Endothelial cell of umbilical vein (primary cell): ENCODE measurements around the gene PFKFB3.

Source experiments
- FOS ChIP-seq: IDR thresholded peaks from 2 replicates; pipeline ENCODE4 v1.6.1; 2011; ENCODE audit warnings: mild to moderate bottlenecking, low read length, moderate library complexity, borderline replicate concordance; ENCODE audit not compliant: insufficient read depth
- MYC ChIP-seq: IDR thresholded peaks from one replicate; pipeline ENCODE4 v1.6.1; 2011; ENCODE audit warnings: mild to moderate bottlenecking, low read depth, low read length
- POLR2A ChIP-seq: IDR thresholded peaks from 2 replicates; pipeline ENCODE4 v1.6.1; 2012; ENCODE audit warnings: low read depth, mild to moderate bottlenecking, control low read depth, low read length
- TF ChIP-seq, protein P1 (sequence below), 2 donors: IDR thresholded peaks; 1 replicate in 1 of 2; 2 replicates in 1 of 2; pipeline ENCODE4 v1.5.1; 2011; ENCODE audit warnings: low read length in 2 of 2, mild to moderate bottlenecking in 2 of 2, moderate library complexity in 2 of 2, control low read depth in 1 of 2, inconsistent platforms in 1 of 2, low read depth in 1 of 2; ENCODE audit not compliant: insufficient read depth in 1 of 2; ENCODE audit errors: extremely low read depth in 1 of 2

DNA sequence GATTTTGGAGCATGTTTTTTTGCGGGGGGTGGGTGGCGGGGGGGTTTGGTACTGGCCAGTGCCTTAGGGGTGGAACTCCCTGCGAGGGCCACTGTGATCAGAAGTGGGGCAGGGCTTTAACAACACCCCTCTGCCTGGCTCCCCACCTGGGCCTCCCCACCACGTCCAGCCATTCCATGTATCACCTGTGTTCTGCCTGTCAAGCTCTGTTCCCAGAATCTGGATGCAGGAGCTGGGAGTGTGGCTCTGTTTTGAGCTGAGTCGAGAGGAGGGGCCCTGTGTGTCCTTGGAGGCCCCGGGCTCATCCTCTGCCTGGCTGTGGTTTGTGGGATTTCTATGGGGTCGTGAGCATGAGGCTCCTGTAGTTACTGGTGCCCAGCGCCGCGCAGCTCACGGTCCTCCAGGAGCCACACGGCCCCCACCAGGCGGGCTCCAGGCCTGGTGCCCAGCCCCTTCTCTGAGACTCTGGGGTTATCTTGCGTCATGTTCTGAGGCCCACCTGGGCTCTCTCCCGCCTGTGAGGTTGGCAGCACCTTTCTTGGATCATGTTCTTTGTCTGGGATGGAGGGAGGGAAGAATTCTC, 29.6 kb downstream of the PFKFB3 start:
- TF ChIP-seq POLR2A (no peak), FOS (no peak), MYC (no peak)
- TF ChIP-seq, protein P1, sequence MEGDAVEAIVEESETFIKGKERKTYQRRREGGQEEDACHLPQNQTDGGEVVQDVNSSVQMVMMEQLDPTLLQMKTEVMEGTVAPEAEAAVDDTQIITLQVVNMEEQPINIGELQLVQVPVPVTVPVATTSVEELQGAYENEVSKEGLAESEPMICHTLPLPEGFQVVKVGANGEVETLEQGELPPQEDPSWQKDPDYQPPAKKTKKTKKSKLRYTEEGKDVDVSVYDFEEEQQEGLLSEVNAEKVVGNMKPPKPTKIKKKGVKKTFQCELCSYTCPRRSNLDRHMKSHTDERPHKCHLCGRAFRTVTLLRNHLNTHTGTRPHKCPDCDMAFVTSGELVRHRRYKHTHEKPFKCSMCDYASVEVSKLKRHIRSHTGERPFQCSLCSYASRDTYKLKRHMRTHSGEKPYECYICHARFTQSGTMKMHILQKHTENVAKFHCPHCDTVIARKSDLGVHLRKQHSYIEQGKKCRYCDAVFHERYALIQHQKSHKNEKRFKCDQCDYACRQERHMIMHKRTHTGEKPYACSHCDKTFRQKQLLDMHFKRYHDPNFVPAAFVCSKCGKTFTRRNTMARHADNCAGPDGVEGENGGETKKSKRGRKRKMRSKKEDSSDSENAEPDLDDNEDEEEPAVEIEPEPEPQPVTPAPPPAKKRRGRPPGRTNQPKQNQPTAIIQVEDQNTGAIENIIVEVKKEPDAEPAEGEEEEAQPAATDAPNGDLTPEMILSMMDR (IDR thresholded peaks at IDR 0.05; ENCODE audit: extremely low read depth in 1 of 2, insufficient read depth in 1 of 2, low read depth in 1 of 2, low read length in 2 of 2): no peak
